Spleen (tissue), 11 donors: ENCODE results near the gene RAP1GAP. TPM values are rescaled to one million over a fixed set of nuclear protein-coding genes. Genes with fewer than 3 reads are reported as not detected.

Experiments used
- DNase-seq: peaks from one replicate; pipeline ENCODE4 v3.0.0-alpha.2; 2020
- H3K27ac ChIP-seq, 8 donors: fragments of 200-600 bp; sonication (generic) in 7 of 8; 1 replicate in 4 of 8; 2 replicates in 4 of 8; pipeline versions ENCODE4 v1.5.0 to v1.8.0; 2016 to 2021; ENCODE audit warnings: inconsistent platforms in 4 of 8, mild to moderate bottlenecking in 4 of 8, moderate library complexity in 1 of 8
- H3K27me3 ChIP-seq, 7 donors: fragments of 200-600 bp; sonication (generic) in 6 of 7; replicated peaks in 1 of 7; 1 replicate in 4 of 7; 2 replicates in 3 of 7; pipeline versions ENCODE4 v1.5.0 to v1.8.0; 2016 to 2021; ENCODE audit warnings: inconsistent platforms in 3 of 7, mild to moderate bottlenecking in 1 of 7
- H3K36me3 ChIP-seq, 6 donors: fragments of 200-600 bp; sonication (generic) in 5 of 6; 1 replicate in 4 of 6; 2 replicates in 2 of 6; pipeline versions ENCODE4 v1.5.0 to v1.8.0; 2016 to 2021; ENCODE audit warnings: inconsistent platforms in 2 of 6
- H3K4me1 ChIP-seq, 6 donors: fragments of 200-600 bp; sonication (generic) in 5 of 6; 1 replicate in 3 of 6; 2 replicates in 3 of 6; pipeline versions ENCODE4 v1.5.0 to v1.8.0; 2016 to 2021; ENCODE audit warnings: inconsistent platforms in 3 of 6
- H3K4me3 ChIP-seq, 8 donors: fragments of 200-600 bp; sonication (generic) in 7 of 8; 1 replicate in 4 of 8; 2 replicates in 4 of 8; pipeline versions ENCODE4 v1.5.0 to v1.8.0; 2016 to 2021; ENCODE audit warnings: inconsistent platforms in 4 of 8, mild to moderate bottlenecking in 4 of 8, moderate library complexity in 2 of 8
- H3K9me3 ChIP-seq, 8 donors: fragments of 200-600 bp; sonication (generic) in 7 of 8; 1 replicate in 4 of 8; 2 replicates in 4 of 8; pipeline versions ENCODE4 v1.5.0 to v1.8.0; 2016 to 2021; ENCODE audit warnings: inconsistent platforms in 4 of 8
- POLR2A ChIP-seq, 3 donors: fragments of 450-650 bp; IDR thresholded peaks; one replicate each; pipeline ENCODE4 v1.5.1; 2017; ENCODE audit warnings: antibody characterized with exemption in 3 of 3, mild to moderate bottlenecking in 1 of 3
- POLR2AphosphoS5 ChIP-seq, 3 donors: sonication (generic); formaldehyde crosslinking; IDR thresholded peaks; one replicate each; pipeline ENCODE4 v1.5.1; 2017; ENCODE audit warnings: antibody characterized with exemption in 3 of 3
- WGBS, 5 donors: extraction: QIAGEN DNeasy Blood & Tissue Kit in 3 of 5; methylation state at CpG; one replicate each; pipeline versions ENCODE4 v1.1.5 to v1.1.7; 2013 to 2018; 5-methylcytosine and 5-hydroxymethylcytosine counted together
- intact Hi-C: fragments of 100-400 bp; cut with DNase I; formaldehyde crosslinking; loops from one replicate; pipeline ENCODE4 v1.15.0; 2023; ENCODE audit warnings: low total_unique reads
- polyA plus RNA-seq, 3 donors: library from polyadenylated mRNA; stranded (reverse); fragments of 200-250 nt; gene quantifications; one replicate each; pipeline ENCODE4 v1.2.1, GENCODE V29; 2013
- total RNA-seq, 7 donors: library from RNA; depleted of rRNA in 3 of 7; stranded (reverse); fragments of >200 nt in 3 of 7; fragmentation: NEBNext Ultra II Directional in 4 of 7; extraction: Animal tissue kit (Norgen Biotek cat#: 25700) in 4 of 7; gene quantifications; one replicate each; pipeline versions ENCODE4 v1.1.0 to v1.2.1, GENCODE V29; 2016 to 2021
- TF ChIP-seq, protein P1 (sequence below), 11 experiments: fragments of 200-600 bp in 7 of 11; fragments of 450-650 bp in 4 of 11; sonication (generic) in 4 of 11; IDR thresholded peaks in 8 of 11; conservative IDR thresholded peaks in 3 of 11; 1 replicate in 7 of 11; 2 replicates in 4 of 11; pipeline versions ENCODE4 v1.4.0 to v1.8.0; 2016 to 2021; ENCODE audit warnings: antibody characterized with exemption in 11 of 11, inconsistent platforms in 4 of 11, mild to moderate bottlenecking in 1 of 11
- donor health status: healthy with polysubstance abuse.
- donor health status: DM: no; HTN: no; CAD: no; lungs with moderate emphysema.
- donor health status: DM: no; HTN: no; CAD: no.
- donor health status: Bipolar disorder and iron deficiency.
- donor health status: healthy.
- donor health status: DM: no; HTN: no; CAD: no.
- donor health status: DM: yes; HTN: yes; CAD: no.

RAP1GAP gene
- total and polyA plus RNA-seq, 10 donors = 0.30 to 12.1 (median 0.86) TPM

DNA sequence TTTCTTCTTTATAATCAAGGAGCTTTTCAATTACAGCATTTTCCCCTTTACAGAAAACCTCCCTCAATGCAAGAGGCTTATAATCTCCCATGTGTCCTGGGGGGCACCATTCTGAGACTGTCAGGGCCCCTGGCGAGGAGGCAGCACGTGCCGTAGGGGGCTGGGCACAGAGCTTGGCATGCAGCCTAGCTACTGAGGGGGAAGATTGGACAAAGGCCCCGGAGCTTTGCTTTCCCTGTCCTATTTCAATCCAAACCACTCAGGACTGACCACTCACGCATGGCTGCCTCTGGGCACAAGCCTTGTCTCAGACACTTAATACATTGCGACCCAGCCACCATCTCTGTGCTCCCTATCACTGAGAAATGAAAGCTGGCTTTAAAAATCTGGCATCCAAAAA, 2.8 kb upstream of the RAP1GAP start:
- TF ChIP-seq, protein P1, sequence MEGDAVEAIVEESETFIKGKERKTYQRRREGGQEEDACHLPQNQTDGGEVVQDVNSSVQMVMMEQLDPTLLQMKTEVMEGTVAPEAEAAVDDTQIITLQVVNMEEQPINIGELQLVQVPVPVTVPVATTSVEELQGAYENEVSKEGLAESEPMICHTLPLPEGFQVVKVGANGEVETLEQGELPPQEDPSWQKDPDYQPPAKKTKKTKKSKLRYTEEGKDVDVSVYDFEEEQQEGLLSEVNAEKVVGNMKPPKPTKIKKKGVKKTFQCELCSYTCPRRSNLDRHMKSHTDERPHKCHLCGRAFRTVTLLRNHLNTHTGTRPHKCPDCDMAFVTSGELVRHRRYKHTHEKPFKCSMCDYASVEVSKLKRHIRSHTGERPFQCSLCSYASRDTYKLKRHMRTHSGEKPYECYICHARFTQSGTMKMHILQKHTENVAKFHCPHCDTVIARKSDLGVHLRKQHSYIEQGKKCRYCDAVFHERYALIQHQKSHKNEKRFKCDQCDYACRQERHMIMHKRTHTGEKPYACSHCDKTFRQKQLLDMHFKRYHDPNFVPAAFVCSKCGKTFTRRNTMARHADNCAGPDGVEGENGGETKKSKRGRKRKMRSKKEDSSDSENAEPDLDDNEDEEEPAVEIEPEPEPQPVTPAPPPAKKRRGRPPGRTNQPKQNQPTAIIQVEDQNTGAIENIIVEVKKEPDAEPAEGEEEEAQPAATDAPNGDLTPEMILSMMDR (IDR thresholded peaks at IDR 0.05 in 8 of 11, conservative IDR thresholded peaks at IDR 0.05 in 3 of 11) = no peak
- TF ChIP-seq POLR2A (IDR thresholded peaks at IDR 0.05) (no peak), POLR2AphosphoS5 (IDR thresholded peaks at IDR 0.05) (no peak)
- H3K4me1 ChIP-seq = peaks cover 9 to 55% (median 37%) of the 10 kb centered on the region in 6 donors
- no peak overlapping the region for H3K27ac ChIP-seq
- H3K36me3 ChIP-seq = peaks cover 0 to 4% (median 0%) of the 10 kb centered on the region in 6 donors
- intact Hi-C loops = no loop called here
- H3K27me3 ChIP-seq = peaks cover 0 to 39% (median 28%) of the 10 kb centered on the region in 7 donors
- no peaks in the 10 kb centered on the region for H3K9me3 ChIP-seq
- DNase-seq = no peak
- 68 to 89% (median 73%) methylated on average over 6 of the region's 6 CpGs for WGBS, 5 donors
- no peak overlapping the region for H3K4me3 ChIP-seq

DNA sequence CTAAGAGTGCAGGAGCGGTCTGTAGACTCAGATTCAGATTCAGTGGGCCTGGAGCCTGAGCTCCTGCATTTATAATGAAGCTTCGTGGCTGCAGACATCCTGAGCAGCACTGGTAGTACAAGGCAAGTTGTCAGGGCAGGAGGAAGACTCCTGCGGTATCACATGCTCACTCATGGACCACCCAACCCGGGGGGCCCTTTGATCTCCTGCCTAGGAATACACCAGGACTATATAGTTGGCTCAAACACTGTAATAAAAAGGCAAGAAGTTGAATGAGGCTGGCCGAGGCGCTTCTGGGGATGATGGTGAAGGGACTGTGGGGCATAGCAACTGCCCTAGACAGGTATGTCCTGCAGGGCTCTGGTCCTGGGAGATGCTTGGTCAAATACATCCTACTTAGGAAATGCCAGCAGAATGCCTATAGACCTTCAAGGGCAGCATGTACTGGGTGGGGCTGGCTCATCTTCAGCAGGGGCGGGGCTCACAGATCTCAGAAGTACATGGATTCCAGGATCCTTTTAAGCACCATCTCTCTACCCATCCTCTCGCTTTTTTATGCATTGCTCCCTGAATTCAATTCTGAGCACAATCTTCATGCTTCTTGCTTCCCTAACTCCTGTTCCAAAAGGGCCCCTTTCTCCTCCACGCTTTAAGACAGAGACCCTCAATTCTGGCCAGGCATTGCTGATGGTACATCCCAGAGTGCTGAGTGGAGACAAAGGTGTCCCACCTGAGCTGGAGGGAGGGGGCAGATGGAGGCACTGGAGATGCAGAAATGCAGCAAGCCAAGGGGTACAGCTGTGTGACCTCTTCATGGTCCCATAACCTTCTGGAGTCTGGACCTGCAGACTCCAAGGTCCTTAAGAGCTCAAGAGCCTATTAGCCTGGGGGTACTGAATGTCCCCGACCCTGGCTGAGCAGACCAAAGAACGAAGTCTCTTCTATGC, 2.1 kb upstream of the RAP1GAP start:
- H3K27ac ChIP-seq = no peak overlapping the region

GRCh38 chr1:21670059-21670881, 1.1 kb upstream of the RAP1GAP start:
- peaks cover 9 to 59% (median 37%) of the 10 kb centered on the region in 6 donors for H3K4me1 ChIP-seq
- WGBS, 5 donors = 53 to 61% (median 58%) methylated on average over 16 of the region's 16 CpGs
- no peak overlapping the region for H3K27ac ChIP-seq
- intact Hi-C loops = no loop called here
- H3K4me3 ChIP-seq = peak overlapping the region in 3 of 8 donors; percentile 34 to 66 (median 47)
- DNase-seq = no peak
- TF ChIP-seq POLR2AphosphoS5 (IDR thresholded peaks at IDR 0.05) (no peak), POLR2A (IDR thresholded peaks at IDR 0.05) (no peak)
- TF ChIP-seq, protein P1 (IDR thresholded peaks at IDR 0.05 in 8 of 11, conservative IDR thresholded peaks at IDR 0.05 in 3 of 11) = no peak
- H3K27me3 ChIP-seq = peaks cover 0 to 55% (median 38%) of the 10 kb centered on the region in 7 donors
- no peaks in the 10 kb centered on the region for H3K36me3 ChIP-seq
- H3K9me3 ChIP-seq = no peaks in the 10 kb centered on the region

More for the DNA sequence above, 2.1 kb upstream of the RAP1GAP start:
- DNase-seq = peak; percentile 42
- Histone ChIP-seq H3K4me3 (no peak overlapping the region), H3K36me3 (no peaks in the 10 kb centered on the region), H3K27me3 (peaks cover 0 to 46% (median 34%) of the 10 kb centered on the region in 7 donors), H3K9me3 (no peaks in the 10 kb centered on the region), H3K4me1 (peaks cover 9 to 55% (median 37%) of the 10 kb centered on the region in 6 donors)
- WGBS, 5 donors = 73 to 82% (median 78%) methylated on average over 10 to 11 of the region's 11 CpGs
- TF ChIP-seq POLR2A (IDR thresholded peaks at IDR 0.05) = no peak
- TF ChIP-seq, protein P1 (IDR thresholded peaks at IDR 0.05 in 8 of 11, conservative IDR thresholded peaks at IDR 0.05 in 3 of 11) = no peak
- no peak for TF ChIP-seq POLR2AphosphoS5 (IDR thresholded peaks at IDR 0.05)
- intact Hi-C loops = no loop called here
